ENCODE data around the gene ATG9B. TPM values are rescaled to one million over a fixed set of nuclear protein-coding genes. Genes with fewer than 3 reads are reported as not detected.

The ATG9B gene
- total and polyA plus RNA-seq, 9 of the 15 experiments (the other 6 are each of a cell fraction or from before 2014, with no cell fraction given) = 0.29 to 8.0 (median 2.1) TPM

DNA sequence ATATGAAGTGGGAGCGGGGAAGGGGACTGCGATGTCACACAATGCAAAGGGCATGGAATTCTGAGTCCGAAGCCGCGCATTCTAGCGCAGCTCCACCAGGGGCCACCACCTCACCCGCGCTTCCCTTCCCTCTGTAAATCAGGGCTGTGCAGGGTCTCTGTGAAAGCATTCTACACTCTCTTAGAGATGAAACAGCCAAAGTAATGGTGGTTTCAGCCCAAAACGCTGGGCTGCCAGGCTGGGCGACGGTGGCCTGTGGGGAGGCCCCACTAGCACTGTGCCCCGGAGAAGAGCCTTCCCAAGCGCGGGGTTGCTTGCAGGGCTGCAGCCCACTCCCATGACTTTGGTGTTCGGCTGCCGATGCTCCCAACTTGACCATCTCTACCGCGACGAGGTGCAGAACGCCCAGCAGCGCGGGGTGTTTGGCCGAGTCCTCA, 11.4 kb downstream of the ATG9B start (continued):
- TF ChIP-seq, protein P1, sequence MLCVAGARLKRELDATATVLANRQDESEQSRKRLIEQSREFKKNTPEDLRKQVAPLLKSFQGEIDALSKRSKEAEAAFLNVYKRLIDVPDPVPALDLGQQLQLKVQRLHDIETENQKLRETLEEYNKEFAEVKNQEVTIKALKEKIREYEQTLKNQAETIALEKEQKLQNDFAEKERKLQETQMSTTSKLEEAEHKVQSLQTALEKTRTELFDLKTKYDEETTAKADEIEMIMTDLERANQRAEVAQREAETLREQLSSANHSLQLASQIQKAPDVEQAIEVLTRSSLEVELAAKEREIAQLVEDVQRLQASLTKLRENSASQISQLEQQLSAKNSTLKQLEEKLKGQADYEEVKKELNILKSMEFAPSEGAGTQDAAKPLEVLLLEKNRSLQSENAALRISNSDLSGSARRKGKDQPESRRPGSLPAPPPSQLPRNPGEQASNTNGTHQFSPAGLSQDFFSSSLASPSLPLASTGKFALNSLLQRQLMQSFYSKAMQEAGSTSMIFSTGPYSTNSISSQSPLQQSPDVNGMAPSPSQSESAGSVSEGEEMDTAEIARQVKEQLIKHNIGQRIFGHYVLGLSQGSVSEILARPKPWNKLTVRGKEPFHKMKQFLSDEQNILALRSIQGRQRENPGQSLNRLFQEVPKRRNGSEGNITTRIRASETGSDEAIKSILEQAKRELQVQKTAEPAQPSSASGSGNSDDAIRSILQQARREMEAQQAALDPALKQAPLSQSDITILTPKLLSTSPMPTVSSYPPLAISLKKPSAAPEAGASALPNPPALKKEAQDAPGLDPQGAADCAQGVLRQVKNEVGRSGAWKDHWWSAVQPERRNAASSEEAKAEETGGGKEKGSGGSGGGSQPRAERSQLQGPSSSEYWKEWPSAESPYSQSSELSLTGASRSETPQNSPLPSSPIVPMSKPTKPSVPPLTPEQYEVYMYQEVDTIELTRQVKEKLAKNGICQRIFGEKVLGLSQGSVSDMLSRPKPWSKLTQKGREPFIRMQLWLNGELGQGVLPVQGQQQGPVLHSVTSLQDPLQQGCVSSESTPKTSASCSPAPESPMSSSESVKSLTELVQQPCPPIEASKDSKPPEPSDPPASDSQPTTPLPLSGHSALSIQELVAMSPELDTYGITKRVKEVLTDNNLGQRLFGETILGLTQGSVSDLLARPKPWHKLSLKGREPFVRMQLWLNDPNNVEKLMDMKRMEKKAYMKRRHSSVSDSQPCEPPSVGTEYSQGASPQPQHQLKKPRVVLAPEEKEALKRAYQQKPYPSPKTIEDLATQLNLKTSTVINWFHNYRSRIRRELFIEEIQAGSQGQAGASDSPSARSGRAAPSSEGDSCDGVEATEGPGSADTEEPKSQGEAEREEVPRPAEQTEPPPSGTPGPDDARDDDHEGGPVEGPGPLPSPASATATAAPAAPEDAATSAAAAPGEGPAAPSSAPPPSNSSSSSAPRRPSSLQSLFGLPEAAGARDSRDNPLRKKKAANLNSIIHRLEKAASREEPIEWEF (CRISPR knock-in tag; IDR thresholded peaks at IDR 0.05) = no peak
- TF ChIP-seq ESRRB (CRISPR knock-in tag; IDR thresholded peaks at IDR 0.05; ENCODE audit: borderline replicate concordance) (no peak), TOE1 (IDR thresholded peaks at IDR 0.05; ENCODE audit: borderline replicate concordance) (no peak), TOE1 (CRISPR knock-in tag; IDR thresholded peaks at IDR 0.05; ENCODE audit: borderline replicate concordance, low read depth) (no peak), TEAD4 (IDR thresholded peaks at IDR 0.05; ENCODE audit: low read length) (peak; percentile 43; the same call in 1 of the 2 replicates), TEAD4 (CRISPR knock-in tag; IDR thresholded peaks at IDR 0.05; ENCODE audit: borderline replicate concordance) (no peak), MAFK (IDR thresholded peaks at IDR 0.05; ENCODE audit: low read length) (0 out of 2 replicates have a peak, but pooled peaks have one; percentile 7), CBX3 (IDR thresholded peaks at IDR 0.05; ENCODE audit: borderline replicate concordance in 1 of 2, low read length in 2 of 2) (peak in 1 of 2 experiments; percentile 41; a peak in 1 of 3 replicates), EWSR1 (IDR thresholded peaks at IDR 0.05; ENCODE audit: borderline replicate concordance, low read depth, partially characterized antibody) (no peak), POLR2G (IDR thresholded peaks at IDR 0.05; ENCODE audit: low read depth, low read length) (peak; percentile 18; the same call in 1 of the 2 replicates)
- TF ChIP-seq, protein P2, sequence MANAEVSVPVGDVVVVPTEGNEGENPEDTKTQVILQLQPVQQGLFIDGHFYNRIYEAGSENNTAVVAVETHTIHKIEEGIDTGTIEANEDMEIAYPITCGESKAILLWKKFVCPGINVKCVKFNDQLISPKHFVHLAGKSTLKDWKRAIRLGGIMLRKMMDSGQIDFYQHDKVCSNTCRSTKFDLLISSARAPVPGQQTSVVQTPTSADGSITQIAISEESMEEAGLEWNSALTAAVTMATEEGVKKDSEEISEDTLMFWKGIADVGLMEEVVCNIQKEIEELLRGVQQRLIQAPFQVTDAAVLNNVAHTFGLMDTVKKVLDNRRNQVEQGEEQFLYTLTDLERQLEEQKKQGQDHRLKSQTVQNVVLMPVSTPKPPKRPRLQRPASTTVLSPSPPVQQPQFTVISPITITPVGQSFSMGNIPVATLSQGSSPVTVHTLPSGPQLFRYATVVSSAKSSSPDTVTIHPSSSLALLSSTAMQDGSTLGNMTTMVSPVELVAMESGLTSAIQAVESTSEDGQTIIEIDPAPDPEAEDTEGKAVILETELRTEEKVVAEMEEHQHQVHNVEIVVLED (CRISPR knock-in tag; IDR thresholded peaks at IDR 0.05) = no peak
- TF ChIP-seq, protein P3, sequence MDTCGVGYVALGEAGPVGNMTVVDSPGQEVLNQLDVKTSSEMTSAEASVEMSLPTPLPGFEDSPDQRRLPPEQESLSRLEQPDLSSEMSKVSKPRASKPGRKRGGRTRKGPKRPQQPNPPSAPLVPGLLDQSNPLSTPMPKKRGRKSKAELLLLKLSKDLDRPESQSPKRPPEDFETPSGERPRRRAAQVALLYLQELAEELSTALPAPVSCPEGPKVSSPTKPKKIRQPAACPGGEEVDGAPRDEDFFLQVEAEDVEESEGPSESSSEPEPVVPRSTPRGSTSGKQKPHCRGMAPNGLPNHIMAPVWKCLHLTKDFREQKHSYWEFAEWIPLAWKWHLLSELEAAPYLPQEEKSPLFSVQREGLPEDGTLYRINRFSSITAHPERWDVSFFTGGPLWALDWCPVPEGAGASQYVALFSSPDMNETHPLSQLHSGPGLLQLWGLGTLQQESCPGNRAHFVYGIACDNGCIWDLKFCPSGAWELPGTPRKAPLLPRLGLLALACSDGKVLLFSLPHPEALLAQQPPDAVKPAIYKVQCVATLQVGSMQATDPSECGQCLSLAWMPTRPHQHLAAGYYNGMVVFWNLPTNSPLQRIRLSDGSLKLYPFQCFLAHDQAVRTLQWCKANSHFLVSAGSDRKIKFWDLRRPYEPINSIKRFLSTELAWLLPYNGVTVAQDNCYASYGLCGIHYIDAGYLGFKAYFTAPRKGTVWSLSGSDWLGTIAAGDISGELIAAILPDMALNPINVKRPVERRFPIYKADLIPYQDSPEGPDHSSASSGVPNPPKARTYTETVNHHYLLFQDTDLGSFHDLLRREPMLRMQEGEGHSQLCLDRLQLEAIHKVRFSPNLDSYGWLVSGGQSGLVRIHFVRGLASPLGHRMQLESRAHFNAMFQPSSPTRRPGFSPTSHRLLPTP (IDR thresholded peaks at IDR 0.05; ENCODE audit: borderline replicate concordance, extremely low read depth, insufficient read length) = no peak
- TF ChIP-seq, protein P4, sequence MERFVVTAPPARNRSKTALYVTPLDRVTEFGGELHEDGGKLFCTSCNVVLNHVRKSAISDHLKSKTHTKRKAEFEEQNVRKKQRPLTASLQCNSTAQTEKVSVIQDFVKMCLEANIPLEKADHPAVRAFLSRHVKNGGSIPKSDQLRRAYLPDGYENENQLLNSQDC (CRISPR knock-in tag; IDR thresholded peaks at IDR 0.05) = no peak
- TF ChIP-seq, protein P5, sequence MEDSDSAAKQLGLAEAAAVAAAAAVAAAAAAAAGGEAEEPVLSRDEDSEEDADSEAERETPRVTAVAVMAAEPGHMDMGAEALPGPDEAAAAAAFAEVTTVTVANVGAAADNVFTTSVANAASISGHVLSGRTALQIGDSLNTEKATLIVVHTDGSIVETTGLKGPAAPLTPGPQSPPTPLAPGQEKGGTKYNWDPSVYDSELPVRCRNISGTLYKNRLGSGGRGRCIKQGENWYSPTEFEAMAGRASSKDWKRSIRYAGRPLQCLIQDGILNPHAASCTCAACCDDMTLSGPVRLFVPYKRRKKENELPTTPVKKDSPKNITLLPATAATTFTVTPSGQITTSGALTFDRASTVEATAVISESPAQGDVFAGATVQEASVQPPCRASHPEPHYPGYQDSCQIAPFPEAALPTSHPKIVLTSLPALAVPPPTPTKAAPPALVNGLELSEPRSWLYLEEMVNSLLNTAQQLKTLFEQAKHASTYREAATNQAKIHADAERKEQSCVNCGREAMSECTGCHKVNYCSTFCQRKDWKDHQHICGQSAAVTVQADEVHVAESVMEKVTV (CRISPR knock-in tag; IDR thresholded peaks at IDR 0.05) = peak; percentile 59
